Esophagus muscularis mucosa (tissue), 4 donors: Measurements from ENCODE around the gene KCNAB1. TPM values are rescaled to one million over a fixed set of nuclear protein-coding genes. Genes with fewer than 3 reads are reported as not detected.
"Not testable (repeated sequence)": the region's sequence is repeated elsewhere in the genome, so short reads cannot be mapped to it uniquely, and the experiment has no call there.

Experiments used
- DNase-seq: peaks from one replicate; pipeline ENCODE4 v3.0.0-alpha.2; 2017; ENCODE audit errors: extremely low spot score
- H3K27ac ChIP-seq, 4 donors: fragments of 200-600 bp; sonication (generic); replicated peaks in 1 of 4; 1 replicate in 3 of 4; 2 replicates in 1 of 4; pipeline ENCODE4 v1.5.1; 2016 to 2019; ENCODE audit warnings: mild to moderate bottlenecking in 1 of 4
- H3K27me3 ChIP-seq, 4 donors: fragments of 200-600 bp; sonication (generic); one replicate each; pipeline versions ENCODE4 v1.5.1 to v1.6.0; 2016 to 2019
- H3K36me3 ChIP-seq, 4 donors: fragments of 200-600 bp; sonication (generic); one replicate each; pipeline ENCODE4 v1.5.1; 2016 to 2019
- H3K4me1 ChIP-seq, 4 donors: fragments of 200-600 bp; sonication (generic); one replicate each; pipeline ENCODE4 v1.5.1; 2016 to 2019
- H3K4me3 ChIP-seq, 4 donors: fragments of 200-600 bp; sonication (generic); 1 replicate in 2 of 4; 2 replicates in 2 of 4; pipeline ENCODE4 v1.5.1; 2016 to 2019; ENCODE audit warnings: mild to moderate bottlenecking in 4 of 4, moderate library complexity in 1 of 4
- H3K9me3 ChIP-seq, 4 donors: fragments of 200-600 bp; sonication (generic); 1 replicate in 3 of 4; 2 replicates in 1 of 4; pipeline ENCODE4 v1.5.1; 2016 to 2019
- EP300 ChIP-seq: sonication (generic); formaldehyde crosslinking; IDR thresholded peaks from one replicate; pipeline ENCODE4 v1.6.1; 2017; ENCODE audit warnings: antibody characterized with exemption
- POLR2A ChIP-seq: fragments of 450-650 bp; IDR thresholded peaks from one replicate; pipeline ENCODE4 v1.6.1; 2017; ENCODE audit warnings: antibody characterized with exemption, moderate library complexity, mild to moderate bottlenecking, low read depth
- POLR2AphosphoS5 ChIP-seq, 2 donors: sonication (generic); formaldehyde crosslinking; IDR thresholded peaks; one replicate each; pipeline ENCODE4 v1.6.1; 2017; ENCODE audit warnings: antibody characterized with exemption in 2 of 2
- WGBS: methylation state at CpG from one replicate; pipeline ENCODE4 v1.1.5; 2018; 5-methylcytosine and 5-hydroxymethylcytosine counted together
- intact Hi-C: fragments of 100-400 bp; cut with DNase I; formaldehyde crosslinking; loops from one replicate; pipeline ENCODE4 v1.15.1; 2023
- total RNA-seq, 4 donors: library from RNA; depleted of rRNA; stranded (reverse); fragments of >200 nt; gene quantifications; one replicate each; pipeline versions ENCODE4 v1.1.0 to v1.2.1, GENCODE V29; 2016
- TF ChIP-seq, protein P1 (sequence below), 3 experiments: fragments of 200-600 bp in 2 of 3; fragments of 450-650 bp in 1 of 3; sonication (generic) in 2 of 3; IDR thresholded peaks; one replicate each; pipeline ENCODE4 v1.5.1; 2017 to 2019; ENCODE audit warnings: antibody characterized with exemption in 3 of 3, mild to moderate bottlenecking in 2 of 3, moderate library complexity in 1 of 3

Gene KCNAB1
- total RNA-seq, 4 donors from 2014 or later: 0.83 to 5.9 (median 2.3) TPM

- Histone ChIP-seq H3K27ac (no peak overlapping the region), H3K27me3 (no peaks in the 10 kb centered on the region), H3K4me3 (no peak overlapping the region), H3K9me3 (no peaks in the 10 kb centered on the region), H3K36me3 (no peaks in the 10 kb centered on the region), H3K4me1 (no peaks in the 10 kb centered on the region)
- no CpG with 5 or more reads among the region's 2 CpGs for WGBS
- TF ChIP-seq EP300 (no peak), POLR2A (no peak), POLR2AphosphoS5 (IDR thresholded peaks at IDR 0.05) (no peak)
- intact Hi-C loops: no loop called here
- no peak for DNase-seq
Observed at GRCh38 chr3:156561533-156561932, 441.2 kb downstream of the KCNAB1 start.

GRCh38 chr3:156562486-156562885 lies 442.1 kb downstream of the KCNAB1 start:
- H3K27ac ChIP-seq, H3K9me3 ChIP-seq, H3K27me3 ChIP-seq, DNase-seq, H3K4me1 ChIP-seq, intact Hi-C loops, H3K36me3 ChIP-seq, H3K4me3 ChIP-seq: not testable (repeated sequence)
- 65% methylated on average over 8 of the region's 8 CpGs for WGBS

- intact Hi-C loops: no loop called here
- WGBS: 55% methylated on average over 1 of the region's 1 CpG
Observed at GRCh38 chr3:156563900-156564682, 443.7 kb downstream of the KCNAB1 start.

GRCh38 chr3:156569016-156569415 lies 448.6 kb downstream of the KCNAB1 start:
- H3K4me1 ChIP-seq, H3K9me3 ChIP-seq, H3K27me3 ChIP-seq, DNase-seq, H3K36me3 ChIP-seq, intact Hi-C loops, H3K4me3 ChIP-seq, H3K27ac ChIP-seq: not testable (repeated sequence)
- WGBS: 91% methylated on average over 8 of the region's 8 CpGs

More at GRCh38 chr3:156563900-156564682, 443.7 kb downstream of the KCNAB1 start:
- no peak for DNase-seq
- H3K27me3 ChIP-seq: no peaks in the 10 kb centered on the region
- TF ChIP-seq POLR2A (no peak), EP300 (no peak), POLR2AphosphoS5 (IDR thresholded peaks at IDR 0.05) (no peak)
- TF ChIP-seq, protein P1, sequence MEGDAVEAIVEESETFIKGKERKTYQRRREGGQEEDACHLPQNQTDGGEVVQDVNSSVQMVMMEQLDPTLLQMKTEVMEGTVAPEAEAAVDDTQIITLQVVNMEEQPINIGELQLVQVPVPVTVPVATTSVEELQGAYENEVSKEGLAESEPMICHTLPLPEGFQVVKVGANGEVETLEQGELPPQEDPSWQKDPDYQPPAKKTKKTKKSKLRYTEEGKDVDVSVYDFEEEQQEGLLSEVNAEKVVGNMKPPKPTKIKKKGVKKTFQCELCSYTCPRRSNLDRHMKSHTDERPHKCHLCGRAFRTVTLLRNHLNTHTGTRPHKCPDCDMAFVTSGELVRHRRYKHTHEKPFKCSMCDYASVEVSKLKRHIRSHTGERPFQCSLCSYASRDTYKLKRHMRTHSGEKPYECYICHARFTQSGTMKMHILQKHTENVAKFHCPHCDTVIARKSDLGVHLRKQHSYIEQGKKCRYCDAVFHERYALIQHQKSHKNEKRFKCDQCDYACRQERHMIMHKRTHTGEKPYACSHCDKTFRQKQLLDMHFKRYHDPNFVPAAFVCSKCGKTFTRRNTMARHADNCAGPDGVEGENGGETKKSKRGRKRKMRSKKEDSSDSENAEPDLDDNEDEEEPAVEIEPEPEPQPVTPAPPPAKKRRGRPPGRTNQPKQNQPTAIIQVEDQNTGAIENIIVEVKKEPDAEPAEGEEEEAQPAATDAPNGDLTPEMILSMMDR (IDR thresholded peaks at IDR 0.05): no peak
- H3K4me1 ChIP-seq: no peaks in the 10 kb centered on the region
- no peak overlapping the region for H3K27ac ChIP-seq
- H3K4me3 ChIP-seq: no peak overlapping the region
- no peaks in the 10 kb centered on the region for H3K9me3 ChIP-seq
- H3K36me3 ChIP-seq: no peaks in the 10 kb centered on the region

GRCh38 chr3:156569881-156570280 lies 449.5 kb downstream of the KCNAB1 start:
- H3K4me3 ChIP-seq, intact Hi-C loops, H3K36me3 ChIP-seq, DNase-seq, H3K27me3 ChIP-seq, H3K27ac ChIP-seq, H3K4me1 ChIP-seq, H3K9me3 ChIP-seq: not testable (repeated sequence)
- 85% methylated on average over 4 of the region's 4 CpGs for WGBS

- Histone ChIP-seq H3K9me3 (no peaks in the 10 kb centered on the region), H3K4me1 (no peaks in the 10 kb centered on the region), H3K4me3 (no peak overlapping the region), H3K36me3 (no peaks in the 10 kb centered on the region), H3K27ac (no peak overlapping the region), H3K27me3 (no peaks in the 10 kb centered on the region)
- no peak for DNase-seq
- intact Hi-C loops: no loop called here
- TF ChIP-seq POLR2AphosphoS5 (IDR thresholded peaks at IDR 0.05) (no peak), POLR2A (no peak), EP300 (no peak)
- TF ChIP-seq, protein P1 (IDR thresholded peaks at IDR 0.05): no peak
- 87% methylated on average over 3 of the region's 3 CpGs for WGBS
Observed at GRCh38 chr3:156575641-156576040, 455.3 kb downstream of the KCNAB1 start.

- 78% methylated on average over 2 of the region's 2 CpGs for WGBS
- Histone ChIP-seq H3K36me3 (no peaks in the 10 kb centered on the region), H3K4me3 (no peak overlapping the region), H3K27me3 (no peaks in the 10 kb centered on the region), H3K27ac (no peak overlapping the region), H3K4me1 (no peaks in the 10 kb centered on the region), H3K9me3 (no peaks in the 10 kb centered on the region)
- intact Hi-C loops: no loop called here
- no peak for DNase-seq
- TF ChIP-seq, protein P1 (IDR thresholded peaks at IDR 0.05): no peak
- no peak for TF ChIP-seq POLR2A
- no peak for TF ChIP-seq EP300
- TF ChIP-seq POLR2AphosphoS5 (IDR thresholded peaks at IDR 0.05): no peak
Observed at GRCh38 chr3:156576051-156576450, 455.7 kb downstream of the KCNAB1 start.
